Posterior cingulate gyrus (tissue), 11 donors: ENCODE data around the gene SSNA1.

Experiments
- DNase-seq, 10 donors: peaks; one replicate each; pipeline versions ENCODE4 v3.0.0 to v3.0.0-alpha.2; 2020 to 2021; ENCODE audit warnings: mixed read lengths in 3 of 10
- intact Hi-C: fragments of 100-400 bp; cut with DNase I; formaldehyde crosslinking; loops from one replicate; pipeline ENCODE4 v1.15.1; 2023

SSNA1 gene

GRCh38 chr9:137237759-137238726, 49.6 kb downstream of the SSNA1 start:
- peak in 9 of 10 donors; percentile 59 to 96 (median 75) for DNase-seq
- intact Hi-C loops = loop anchor here (5.0 kb wide), 1 partner anchor 51 kb away; the partner anchor contains the start of genes ANAPC2 and SSNA1

GRCh38 chr9:137239541-137240200, 51.2 kb downstream of the SSNA1 start:
- peak in 1 of 10 donors; percentile 83 for DNase-seq
- intact Hi-C loops = loop anchor here (5.0 kb wide), 1 partner anchor 52 kb away; the partner anchor contains the start of genes ANAPC2 and SSNA1
